OCI-LY7 (cell line): Measurements from ENCODE around the gene TTC28.

ENCODE experiments used
- EZH2phosphoT487 ChIP-seq: fragments of 200-600 bp; sonication (generic); IDR thresholded peaks from 2 replicates; pipeline ENCODE4 v1.6.1; 2018; ENCODE audit warnings: low read depth, borderline replicate concordance, mild to moderate bottlenecking, mixed run types, antibody characterized with exemption, low read length, moderate library complexity, mixed read lengths
- TF ChIP-seq, protein P1 (sequence below): fragments of 200-600 bp; sonication (generic); conservative IDR thresholded peaks from 2 replicates; pipeline ENCODE4 v1.5.1; 2014; ENCODE audit warnings: mild to moderate bottlenecking, antibody characterized with exemption, low read length, moderate library complexity, mixed read lengths

DNA sequence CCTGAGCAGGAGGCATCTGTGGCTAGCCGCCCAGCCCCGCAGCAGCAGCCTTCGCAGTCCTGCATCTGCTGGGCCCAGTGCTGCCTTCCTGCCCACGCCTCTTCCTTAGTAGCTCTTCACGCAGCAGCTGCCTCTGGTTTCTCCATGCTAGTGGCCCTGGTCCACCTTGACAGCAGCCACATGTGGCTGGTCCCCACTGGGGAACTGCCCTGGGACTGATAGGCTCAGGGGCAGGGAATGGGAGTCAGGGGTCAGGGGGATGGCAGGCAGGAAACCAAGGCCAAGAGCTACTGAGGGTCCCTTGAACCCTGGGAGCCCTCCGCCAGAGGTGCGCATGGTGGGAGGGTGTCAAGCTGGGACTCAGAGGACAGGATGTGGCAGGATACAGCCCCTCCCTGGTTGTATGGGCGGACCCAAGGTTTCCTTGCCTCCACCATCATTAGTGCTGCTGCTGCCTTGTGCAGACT is 661.1 kb downstream of the TTC28 start:
- TF ChIP-seq, protein P1, sequence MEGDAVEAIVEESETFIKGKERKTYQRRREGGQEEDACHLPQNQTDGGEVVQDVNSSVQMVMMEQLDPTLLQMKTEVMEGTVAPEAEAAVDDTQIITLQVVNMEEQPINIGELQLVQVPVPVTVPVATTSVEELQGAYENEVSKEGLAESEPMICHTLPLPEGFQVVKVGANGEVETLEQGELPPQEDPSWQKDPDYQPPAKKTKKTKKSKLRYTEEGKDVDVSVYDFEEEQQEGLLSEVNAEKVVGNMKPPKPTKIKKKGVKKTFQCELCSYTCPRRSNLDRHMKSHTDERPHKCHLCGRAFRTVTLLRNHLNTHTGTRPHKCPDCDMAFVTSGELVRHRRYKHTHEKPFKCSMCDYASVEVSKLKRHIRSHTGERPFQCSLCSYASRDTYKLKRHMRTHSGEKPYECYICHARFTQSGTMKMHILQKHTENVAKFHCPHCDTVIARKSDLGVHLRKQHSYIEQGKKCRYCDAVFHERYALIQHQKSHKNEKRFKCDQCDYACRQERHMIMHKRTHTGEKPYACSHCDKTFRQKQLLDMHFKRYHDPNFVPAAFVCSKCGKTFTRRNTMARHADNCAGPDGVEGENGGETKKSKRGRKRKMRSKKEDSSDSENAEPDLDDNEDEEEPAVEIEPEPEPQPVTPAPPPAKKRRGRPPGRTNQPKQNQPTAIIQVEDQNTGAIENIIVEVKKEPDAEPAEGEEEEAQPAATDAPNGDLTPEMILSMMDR, result no peak
- no peak for TF ChIP-seq EZH2phosphoT487
